Fibroblast of villous mesenchyme (primary cell): ENCODE results near the gene RRP12. TPM values are rescaled to one million over a fixed set of nuclear protein-coding genes. Genes with fewer than 3 reads are reported as not detected.

ENCODE experiments used
- DNase-seq: peaks from one replicate; pipeline ENCODE4 v3.0.0-alpha.2; 2010; ENCODE audit warnings: low read depth
- H3K4me3 ChIP-seq: 2 replicates; pipeline ENCODE4 v1.5.1; 2011; ENCODE audit warnings: low read depth, mild to moderate bottlenecking, low read length
- total RNA-seq: library from RNA; depleted of rRNA; stranded (reverse); fragments of >200 nt; gene quantifications from 2 replicates; pipeline ENCODE4 v1.2.3, GENCODE V29; 2012
- TF ChIP-seq, protein P1 (sequence below): IDR thresholded peaks from 2 replicates; pipeline ENCODE4 v1.5.1; 2012; ENCODE audit warnings: low read depth, mild to moderate bottlenecking, low read length; ENCODE audit not compliant: insufficient read depth

Gene RRP12
- total RNA-seq, 1 donor, result 25.5 TPM

- no peak for DNase-seq
- no peak overlapping the region for H3K4me3 ChIP-seq
- TF ChIP-seq, protein P1, sequence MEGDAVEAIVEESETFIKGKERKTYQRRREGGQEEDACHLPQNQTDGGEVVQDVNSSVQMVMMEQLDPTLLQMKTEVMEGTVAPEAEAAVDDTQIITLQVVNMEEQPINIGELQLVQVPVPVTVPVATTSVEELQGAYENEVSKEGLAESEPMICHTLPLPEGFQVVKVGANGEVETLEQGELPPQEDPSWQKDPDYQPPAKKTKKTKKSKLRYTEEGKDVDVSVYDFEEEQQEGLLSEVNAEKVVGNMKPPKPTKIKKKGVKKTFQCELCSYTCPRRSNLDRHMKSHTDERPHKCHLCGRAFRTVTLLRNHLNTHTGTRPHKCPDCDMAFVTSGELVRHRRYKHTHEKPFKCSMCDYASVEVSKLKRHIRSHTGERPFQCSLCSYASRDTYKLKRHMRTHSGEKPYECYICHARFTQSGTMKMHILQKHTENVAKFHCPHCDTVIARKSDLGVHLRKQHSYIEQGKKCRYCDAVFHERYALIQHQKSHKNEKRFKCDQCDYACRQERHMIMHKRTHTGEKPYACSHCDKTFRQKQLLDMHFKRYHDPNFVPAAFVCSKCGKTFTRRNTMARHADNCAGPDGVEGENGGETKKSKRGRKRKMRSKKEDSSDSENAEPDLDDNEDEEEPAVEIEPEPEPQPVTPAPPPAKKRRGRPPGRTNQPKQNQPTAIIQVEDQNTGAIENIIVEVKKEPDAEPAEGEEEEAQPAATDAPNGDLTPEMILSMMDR, result no peak
Observed at GRCh38 chr10:97383159-97383558, 18.0 kb downstream of the RRP12 start.

DNA sequence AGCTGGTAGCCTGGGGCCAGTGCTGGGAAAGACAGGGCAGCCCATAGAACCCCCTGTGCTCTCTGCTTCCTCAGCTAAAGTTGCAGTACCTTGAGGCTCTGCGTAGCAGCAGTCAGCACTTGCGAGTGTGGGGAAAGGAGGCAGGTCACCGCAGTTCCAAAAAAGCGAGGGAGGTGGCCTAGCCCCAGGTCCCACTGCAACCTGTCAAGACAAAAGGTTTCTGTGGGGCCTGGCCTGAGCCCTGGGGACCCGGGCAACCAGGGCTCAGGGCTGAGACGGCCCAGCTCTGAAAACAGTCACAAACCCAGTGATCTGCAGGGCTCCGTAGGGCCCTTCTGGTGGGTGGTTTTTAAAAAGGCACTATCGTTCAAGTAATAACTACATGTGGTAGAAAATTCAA lies 19.5 kb downstream of the RRP12 start:
- TF ChIP-seq, protein P1, result no peak
- no peak for DNase-seq
- no peak overlapping the region for H3K4me3 ChIP-seq

DNA sequence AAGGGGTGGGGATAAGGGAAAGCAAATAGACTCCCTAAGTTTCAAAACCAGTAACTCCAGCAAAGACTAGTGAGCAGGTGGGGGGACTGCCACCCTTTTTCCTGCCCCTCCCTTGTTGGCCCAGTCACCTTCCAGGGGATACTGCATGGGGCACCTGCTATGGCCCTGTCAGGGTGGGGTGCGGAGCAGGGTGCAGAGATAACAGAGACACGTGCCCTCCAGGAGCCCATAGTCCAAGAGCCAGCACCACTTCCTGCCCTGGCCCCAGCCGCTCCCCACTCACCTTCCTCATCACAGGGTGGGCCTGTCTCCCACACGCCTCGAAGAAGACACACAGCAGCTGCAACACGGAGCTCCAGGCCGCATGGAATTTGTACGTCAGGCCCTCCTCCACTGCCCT lies 20.6 kb downstream of the RRP12 start:
- TF ChIP-seq, protein P1, result no peak
- no peak overlapping the region for H3K4me3 ChIP-seq

GRCh38 chr10:97378933-97379921 lies 21.9 kb downstream of the RRP12 start:
- H3K4me3 ChIP-seq, result no peak overlapping the region
- DNase-seq, result no peak
- TF ChIP-seq, protein P1, result no peak

More for the DNA sequence above, 20.6 kb downstream of the RRP12 start:
- DNase-seq, result no peak

GRCh38 chr10:97376413-97376812 lies 24.7 kb downstream of the RRP12 start:
- H3K4me3 ChIP-seq, result no peak overlapping the region
- DNase-seq, result no peak
- TF ChIP-seq, protein P1, result no peak

GRCh38 chr10:97373456-97373855 lies 27.7 kb downstream of the RRP12 start:
- no peak overlapping the region for H3K4me3 ChIP-seq
- no peak for DNase-seq
- TF ChIP-seq, protein P1, result no peak
